Tibial artery (tissue), 4 donors: ENCODE data around the gene DPP6.

ENCODE experiments used
- DNase-seq, 2 donors: peaks; one replicate each; pipeline ENCODE4 v3.0.0-alpha.2; 2019
- H3K27ac ChIP-seq, 2 donors: fragments of 200-600 bp; sonication (generic) in 1 of 2; 1 replicate in 1 of 2; 2 replicates in 1 of 2; pipeline ENCODE4 v1.5.1; 2018 to 2019; ENCODE audit warnings: mild to moderate bottlenecking in 1 of 2
- H3K27me3 ChIP-seq, 2 donors: fragments of 200-600 bp; sonication (generic) in 1 of 2; one replicate each; pipeline versions ENCODE4 v1.5.1 to v1.6.0; 2016 to 2019
- H3K36me3 ChIP-seq, 3 donors: fragments of 200-600 bp; sonication (generic) in 2 of 3; one replicate each; pipeline ENCODE4 v1.5.1; 2016 to 2019; ENCODE audit warnings: mild to moderate bottlenecking in 2 of 3
- H3K4me1 ChIP-seq, 4 donors: fragments of 200-600 bp; sonication (generic) in 2 of 4; 1 replicate in 3 of 4; 2 replicates in 1 of 4; pipeline ENCODE4 v1.5.1; 2016 to 2019
- H3K4me3 ChIP-seq, 2 donors: fragments of 200-600 bp; sonication (generic) in 1 of 2; 1 replicate in 1 of 2; 2 replicates in 1 of 2; pipeline ENCODE4 v1.5.1; 2018 to 2019; ENCODE audit warnings: mild to moderate bottlenecking in 2 of 2
- H3K9me3 ChIP-seq, 3 donors: fragments of 200-600 bp; sonication (generic) in 1 of 3; one replicate each; pipeline ENCODE4 v1.5.1; 2016 to 2019
- CTCF ChIP-seq, 2 experiments: fragments of 200-600 bp in 1 of 2; fragments of 450-650 bp in 1 of 2; IDR thresholded peaks; one replicate each; pipeline ENCODE4 v1.5.1; 2017 to 2019; ENCODE audit warnings: antibody characterized with exemption in 2 of 2, mild to moderate bottlenecking in 1 of 2, moderate library complexity in 1 of 2
- intact Hi-C: fragments of 100-400 bp; cut with DNase I; formaldehyde crosslinking; loops from one replicate; pipeline ENCODE4 v1.15.0; 2023; ENCODE audit warnings: low total_unique reads

Gene DPP6

GRCh38 chr7:154916381-154916780 is 864.2 kb downstream of the DPP6 start:
- H3K36me3 ChIP-seq, result no peaks in the 10 kb centered on the region
- no peak for TF ChIP-seq CTCF (IDR thresholded peaks at IDR 0.05)
- no peak overlapping the region for H3K4me3 ChIP-seq
- no peak for DNase-seq
- no peaks in the 10 kb centered on the region for H3K9me3 ChIP-seq
- intact Hi-C loops, result no loop called here
- H3K27me3 ChIP-seq, result peaks cover 0 to 33% of the 10 kb centered on the region in 2 donors
- peaks cover 0 to 10% (median 4%) of the 10 kb centered on the region in 4 donors for H3K4me1 ChIP-seq
- no peak overlapping the region for H3K27ac ChIP-seq

GRCh38 chr7:154916856-154917807 is 864.9 kb downstream of the DPP6 start:
- TF ChIP-seq CTCF (IDR thresholded peaks at IDR 0.05), result no peak
- no peak overlapping the region for H3K4me3 ChIP-seq
- H3K27ac ChIP-seq, result no peak overlapping the region
- no peak for DNase-seq
- intact Hi-C loops, result no loop called here
- no peaks in the 10 kb centered on the region for H3K9me3 ChIP-seq
- H3K27me3 ChIP-seq, result peaks cover 0 to 33% of the 10 kb centered on the region in 2 donors
- H3K36me3 ChIP-seq, result no peaks in the 10 kb centered on the region
- H3K4me1 ChIP-seq, result peaks cover 0 to 10% (median 4%) of the 10 kb centered on the region in 4 donors

DNA sequence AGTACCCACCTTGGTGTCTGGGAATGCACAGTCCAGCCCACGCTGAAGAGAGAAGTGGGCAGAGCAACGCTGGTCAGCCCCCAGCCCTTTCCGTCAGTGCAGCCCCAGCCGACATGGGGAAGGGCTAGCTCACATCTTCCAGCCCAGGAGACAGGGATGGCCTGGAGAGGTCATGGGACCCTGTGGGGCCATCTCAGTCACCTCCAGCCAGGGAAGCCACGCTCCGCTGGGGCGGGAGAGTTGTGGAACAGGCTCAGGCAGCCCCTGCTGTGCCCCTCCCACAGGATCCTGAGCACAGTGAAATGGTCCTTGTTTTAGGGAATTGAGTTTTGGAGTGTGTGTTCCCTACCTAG is 865.6 kb downstream of the DPP6 start:
- intact Hi-C loops, result no loop called here
- no peak for DNase-seq
- Histone ChIP-seq H3K27ac (no peak overlapping the region), H3K4me3 (no peak overlapping the region), H3K36me3 (no peaks in the 10 kb centered on the region), H3K27me3 (peaks cover 0 to 33% of the 10 kb centered on the region in 2 donors), H3K4me1 (peaks cover 0 to 10% (median 4%) of the 10 kb centered on the region in 4 donors), H3K9me3 (no peaks in the 10 kb centered on the region)
- TF ChIP-seq CTCF (IDR thresholded peaks at IDR 0.05), result no peak

GRCh38 chr7:154918266-154918665 is 866.1 kb downstream of the DPP6 start:
- Histone ChIP-seq H3K4me1 (peaks cover 0 to 10% (median 4%) of the 10 kb centered on the region in 4 donors), H3K9me3 (no peaks in the 10 kb centered on the region), H3K27me3 (peaks cover 0 to 33% of the 10 kb centered on the region in 2 donors), H3K4me3 (no peak overlapping the region), H3K36me3 (no peaks in the 10 kb centered on the region), H3K27ac (no peak overlapping the region)
- TF ChIP-seq CTCF (IDR thresholded peaks at IDR 0.05), result no peak
- no peak for DNase-seq
- intact Hi-C loops, result no loop called here

DNA sequence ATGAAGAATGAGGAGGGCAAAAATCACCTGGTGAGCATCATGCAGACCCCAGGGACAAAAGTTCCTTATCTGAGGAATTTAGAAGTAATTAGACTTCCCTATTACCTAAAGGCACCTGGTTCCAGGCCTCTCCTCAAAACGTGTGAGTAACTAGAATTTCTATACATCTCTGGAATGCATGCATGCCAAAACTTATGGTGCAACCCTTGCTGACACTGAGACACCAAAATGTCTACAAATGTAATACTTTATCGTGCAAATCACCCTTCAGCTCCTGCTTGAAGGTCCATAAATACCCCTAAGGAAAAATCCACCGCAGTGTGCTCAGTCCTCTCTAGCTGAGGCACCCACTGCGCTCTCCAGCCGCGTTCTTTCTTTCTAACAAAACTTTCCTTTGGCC is 866.5 kb downstream of the DPP6 start:
- Histone ChIP-seq H3K27me3 (peaks cover 0 to 33% of the 10 kb centered on the region in 2 donors), H3K4me3 (no peak overlapping the region), H3K27ac (no peak overlapping the region), H3K4me1 (peaks cover 0 to 10% (median 4%) of the 10 kb centered on the region in 4 donors), H3K9me3 (no peaks in the 10 kb centered on the region), H3K36me3 (no peaks in the 10 kb centered on the region)
- DNase-seq, result no peak
- TF ChIP-seq CTCF (IDR thresholded peaks at IDR 0.05), result no peak
- intact Hi-C loops, result no loop called here
